Progenitor cell of endocrine pancreas (in vitro differentiated cells): ENCODE measurements around the gene CDK12. TPM values are rescaled to one million over a fixed set of nuclear protein-coding genes. Genes with fewer than 3 reads are reported as not detected.

Source experiments
- DNase-seq: peaks from one replicate; pipeline ENCODE4 v3.0.0; 2021; ENCODE audit warnings: low spot score; ENCODE audit not compliant: unreplicated experiment
- H3K27ac Mint-ChIP-seq: 2 replicates; pipeline ENCODE4 v1.8.0; 2021; ENCODE audit warnings: mild to moderate bottlenecking, moderate library complexity, mixed read lengths
- H3K27me3 Mint-ChIP-seq: 2 replicates; pipeline ENCODE4 v1.8.0; 2021; ENCODE audit warnings: mixed read lengths
- H3K36me3 Mint-ChIP-seq: 2 replicates; pipeline ENCODE4 v1.8.0; 2022; ENCODE audit warnings: mixed read lengths; ENCODE audit not compliant: insufficient read depth
- H3K4me1 Mint-ChIP-seq: 2 replicates; pipeline ENCODE4 v1.8.0; 2021; ENCODE audit warnings: low read depth, mixed read lengths
- H3K4me3 Mint-ChIP-seq: 2 replicates; pipeline ENCODE4 v1.8.0; 2021; ENCODE audit warnings: low read depth, mild to moderate bottlenecking, moderate library complexity, mixed read lengths
- H3K9me3 Mint-ChIP-seq: 2 replicates; pipeline ENCODE4 v1.8.0; 2021; ENCODE audit warnings: low read depth, mixed read lengths
- CTCF ChIP-seq: fragments of 200-600 bp; sonication (generic); IDR thresholded peaks from one replicate; pipeline ENCODE4 v1.5.0; 2021; ENCODE audit warnings: antibody characterized with exemption, mild to moderate bottlenecking; ENCODE audit not compliant: unreplicated experiment
- total RNA-seq: library from RNA; stranded (reverse); gene quantifications from 2 replicates; pipeline ENCODE4 v1.2.1, GENCODE V29; 2021

CDK12 gene
- total RNA-seq, 1 donor from 2014 or later: 86.8 TPM

GRCh38 chr17:39556423-39556822 lies 95.1 kb downstream of the CDK12 start:
- H3K4me1 Mint-ChIP-seq: peaks cover 2% of the 10 kb centered on the region
- H3K36me3 Mint-ChIP-seq: peaks cover 4% of the 10 kb centered on the region
- no peaks in the 10 kb centered on the region for H3K27me3 Mint-ChIP-seq
- no peak overlapping the region for H3K4me3 Mint-ChIP-seq
- no peak overlapping the region for H3K27ac Mint-ChIP-seq
- no peaks in the 10 kb centered on the region for H3K9me3 Mint-ChIP-seq
- no peak for TF ChIP-seq CTCF
- DNase-seq: no peak

GRCh38 chr17:39562395-39562794 lies 101.1 kb downstream of the CDK12 start:
- peaks cover 22% of the 10 kb centered on the region for H3K4me1 Mint-ChIP-seq
- no peak overlapping the region for H3K4me3 Mint-ChIP-seq
- no peaks in the 10 kb centered on the region for H3K27me3 Mint-ChIP-seq
- no peak for DNase-seq
- H3K9me3 Mint-ChIP-seq: no peaks in the 10 kb centered on the region
- H3K27ac Mint-ChIP-seq: peak overlapping the region; percentile 34
- peaks cover 9% of the 10 kb centered on the region for H3K36me3 Mint-ChIP-seq
- TF ChIP-seq CTCF: no peak

- no peaks in the 10 kb centered on the region for H3K27me3 Mint-ChIP-seq
- H3K9me3 Mint-ChIP-seq: no peaks in the 10 kb centered on the region
- H3K27ac Mint-ChIP-seq: peak overlapping the region; percentile 87
- peaks cover 22% of the 10 kb centered on the region for H3K4me1 Mint-ChIP-seq
- H3K4me3 Mint-ChIP-seq: no peak overlapping the region
- no peak for DNase-seq
- H3K36me3 Mint-ChIP-seq: peaks cover 9% of the 10 kb centered on the region
- no peak for TF ChIP-seq CTCF
These were observed 101.7 kb downstream of the CDK12 start for GRCh38 chr17:39562976-39563375.

- Mint-ChIP-seq H3K9me3 (no peaks in the 10 kb centered on the region), H3K36me3 (peaks cover 9% of the 10 kb centered on the region), H3K27me3 (no peaks in the 10 kb centered on the region), H3K4me3 (no peak overlapping the region), H3K27ac (no peak overlapping the region), H3K4me1 (peaks cover 22% of the 10 kb centered on the region)
- no peak for TF ChIP-seq CTCF
- no peak for DNase-seq
These were observed 102.2 kb downstream of the CDK12 start for GRCh38 chr17:39563476-39563875.

- no peak overlapping the region for H3K27ac Mint-ChIP-seq
- peaks cover 22% of the 10 kb centered on the region for H3K4me1 Mint-ChIP-seq
- no peak for DNase-seq
- no peak for TF ChIP-seq CTCF
- H3K9me3 Mint-ChIP-seq: no peaks in the 10 kb centered on the region
- no peak overlapping the region for H3K4me3 Mint-ChIP-seq
- no peaks in the 10 kb centered on the region for H3K27me3 Mint-ChIP-seq
- H3K36me3 Mint-ChIP-seq: peaks cover 9% of the 10 kb centered on the region
These were observed 103.0 kb downstream of the CDK12 start for GRCh38 chr17:39564211-39564848.
